Measurements from ENCODE around the gene IL2.

The IL2 gene

DNA sequence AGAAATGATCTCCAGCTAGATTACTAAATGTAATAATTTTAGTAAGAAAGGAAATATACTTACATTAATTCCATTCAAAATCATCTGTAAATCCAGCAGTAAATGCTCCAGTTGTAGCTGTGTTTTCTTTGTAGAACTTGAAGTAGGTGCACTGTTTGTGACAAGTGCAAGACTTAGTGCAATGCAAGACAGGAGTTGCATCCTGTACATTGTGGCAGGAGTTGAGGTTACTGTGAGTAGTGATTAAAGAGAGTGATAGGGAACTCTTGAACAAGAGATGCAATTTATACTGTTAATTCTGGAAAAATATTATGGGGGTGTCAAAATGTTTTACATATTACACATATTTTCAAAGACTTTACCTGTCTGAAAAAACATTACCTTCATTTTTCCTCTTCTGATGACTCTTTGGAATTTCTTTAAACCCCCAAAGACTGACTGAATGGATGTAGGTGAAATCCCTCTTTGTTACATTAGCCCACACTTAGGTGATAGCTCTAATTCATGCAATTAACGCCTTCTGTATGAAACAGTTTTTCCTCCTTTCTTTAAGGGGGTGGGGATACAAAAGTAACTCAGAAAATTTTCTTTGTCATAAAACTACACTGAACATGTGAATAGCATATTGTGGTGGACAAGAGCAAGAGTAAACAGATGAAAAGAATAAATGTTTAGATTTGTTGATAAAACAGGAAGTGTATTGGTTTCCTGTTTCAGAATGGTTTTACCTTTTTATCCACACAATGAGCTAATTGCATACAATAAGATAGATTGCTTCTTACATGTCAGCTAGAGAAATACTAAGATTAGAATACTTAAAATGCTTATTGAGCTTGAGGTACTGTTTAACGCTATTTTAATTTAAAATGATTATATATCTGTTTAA lies at the start of gene IL2:
Gene IL2 (minus strand): TSS at position 495 of the 886 bp plus-strand sequence. CDS start 285 bp downstream, at position 210.
- DNase-seq (ENCODE audit: low read depth, low spot score), result no peak

DNA sequence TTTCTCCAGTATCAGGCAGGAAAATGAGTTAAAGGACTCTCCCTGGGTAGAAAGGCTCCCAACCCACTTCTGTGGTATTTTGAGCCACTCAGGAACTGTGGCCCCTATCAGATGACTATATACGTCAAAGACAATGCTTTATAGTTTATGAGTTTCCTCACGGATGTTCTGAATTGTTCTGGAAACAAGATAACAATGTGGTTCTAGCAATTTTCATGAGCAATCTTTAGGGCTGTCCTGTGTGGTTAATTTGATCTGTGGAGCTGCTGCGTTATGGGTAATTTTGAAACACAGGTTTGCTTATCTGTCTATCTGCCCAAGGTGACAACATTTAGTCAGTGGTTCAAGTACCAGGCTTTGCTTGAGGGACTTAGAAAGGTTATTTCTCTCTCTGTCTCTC lies 46.7 kb upstream of the IL2 start:
- DNase-seq (ENCODE audit: low read depth, low spot score), result no peak

DNA sequence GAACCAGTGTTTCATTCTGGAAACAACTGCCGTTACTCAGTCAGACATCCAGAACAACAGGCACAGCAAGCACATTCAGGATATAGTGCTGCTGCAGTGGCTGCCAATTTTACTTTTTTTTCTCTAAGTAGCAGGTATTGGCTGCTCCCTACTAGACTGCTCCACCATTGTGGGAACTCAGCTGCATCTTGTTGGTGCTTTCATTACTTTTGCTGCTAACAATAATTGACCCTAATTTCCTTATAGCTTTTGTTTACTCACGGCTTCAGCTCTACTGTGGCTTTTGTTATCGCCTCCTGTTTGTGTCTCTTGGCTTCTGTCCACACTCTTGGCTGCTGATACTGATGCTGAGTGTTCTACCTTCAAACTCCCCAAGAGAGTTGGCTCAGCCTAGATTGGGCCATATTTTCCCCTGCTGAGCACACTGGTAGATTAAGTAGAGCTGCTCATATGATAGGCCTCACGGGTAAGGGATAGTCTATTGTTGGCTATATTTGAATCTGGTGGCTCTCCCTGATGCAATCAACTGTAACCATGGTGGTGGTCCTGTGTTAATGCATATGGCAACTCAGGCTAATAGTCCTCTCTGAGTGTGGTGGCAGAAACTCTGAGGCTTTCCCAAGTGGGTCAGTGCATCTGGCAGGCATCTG lies 44.5 kb upstream of the IL2 start:
- no peak for DNase-seq (ENCODE audit: low read depth, low spot score)

DNA sequence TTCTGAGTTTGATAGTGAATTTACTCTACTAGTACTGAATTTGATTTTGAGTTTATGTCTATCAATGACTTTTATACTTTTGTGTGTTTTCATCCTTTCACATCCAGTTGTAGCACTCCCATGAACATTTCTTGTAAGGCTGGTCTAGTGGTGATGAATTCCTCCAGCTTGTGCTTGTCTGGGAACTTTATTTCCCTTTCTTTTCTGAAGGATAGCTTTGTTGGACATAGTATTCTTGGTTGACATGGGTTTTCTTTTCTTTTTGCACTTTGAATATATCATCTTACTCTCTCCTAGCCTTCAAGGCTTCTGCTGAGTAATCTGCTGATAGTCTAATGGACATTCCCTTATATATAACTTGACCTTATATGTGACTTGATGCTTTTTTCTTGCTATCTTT lies 32.5 kb upstream of the IL2 start:
- DNase-seq (ENCODE audit: low read depth, low spot score), result no peak

DNA sequence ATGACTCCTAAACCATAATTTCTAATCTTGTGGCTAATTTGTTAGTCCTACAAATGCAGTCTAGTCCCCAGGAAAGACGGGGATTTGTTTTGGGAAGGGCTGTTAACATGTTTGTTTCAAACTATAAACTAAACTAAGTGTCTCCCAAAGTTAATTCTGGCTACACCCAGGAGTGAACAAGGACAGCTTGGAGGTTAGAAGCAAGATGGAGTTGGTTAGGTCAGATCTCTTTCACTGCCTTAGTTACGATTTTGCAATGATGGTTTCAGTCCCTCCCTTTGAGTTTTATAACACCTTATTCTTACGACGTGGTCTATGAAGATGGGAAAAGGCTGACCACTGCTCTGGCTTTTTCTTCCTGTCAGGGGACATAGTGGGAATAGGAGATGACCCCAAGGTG lies 27.0 kb upstream of the IL2 start:
- DNase-seq (ENCODE audit: low read depth, low spot score), result no peak

DNA sequence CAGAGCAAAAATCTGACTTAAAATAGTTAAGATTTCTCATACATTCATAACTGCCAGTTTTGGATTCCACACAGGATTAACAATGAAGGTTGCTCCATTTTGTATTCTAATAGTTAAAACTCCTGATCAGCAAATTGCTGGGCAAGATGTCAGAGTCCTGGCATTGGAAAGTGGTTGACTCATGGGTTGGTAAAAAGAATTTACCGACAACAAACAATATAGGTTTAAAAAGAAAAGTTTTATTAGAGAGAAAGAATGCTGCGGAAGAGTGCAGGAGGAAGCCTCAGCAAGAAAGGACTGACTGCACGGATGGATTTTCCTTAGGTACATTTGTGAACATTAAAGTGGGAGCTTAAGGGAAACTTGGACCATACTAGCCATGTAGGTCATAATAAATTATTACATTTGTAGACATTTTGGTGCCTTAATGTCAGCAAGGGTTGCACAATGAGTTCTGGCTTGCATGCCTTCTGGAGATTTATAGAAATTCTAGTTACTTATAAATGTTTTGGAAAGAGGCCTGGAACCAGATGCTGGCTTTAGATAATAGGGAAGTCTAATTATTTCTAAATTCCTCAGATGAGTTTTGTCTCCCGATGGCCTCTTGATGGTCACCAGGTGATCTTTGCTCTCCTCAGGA lies 25.4 kb upstream of the IL2 start:
- DNase-seq (ENCODE audit: low read depth, low spot score), result no peak

DNA sequence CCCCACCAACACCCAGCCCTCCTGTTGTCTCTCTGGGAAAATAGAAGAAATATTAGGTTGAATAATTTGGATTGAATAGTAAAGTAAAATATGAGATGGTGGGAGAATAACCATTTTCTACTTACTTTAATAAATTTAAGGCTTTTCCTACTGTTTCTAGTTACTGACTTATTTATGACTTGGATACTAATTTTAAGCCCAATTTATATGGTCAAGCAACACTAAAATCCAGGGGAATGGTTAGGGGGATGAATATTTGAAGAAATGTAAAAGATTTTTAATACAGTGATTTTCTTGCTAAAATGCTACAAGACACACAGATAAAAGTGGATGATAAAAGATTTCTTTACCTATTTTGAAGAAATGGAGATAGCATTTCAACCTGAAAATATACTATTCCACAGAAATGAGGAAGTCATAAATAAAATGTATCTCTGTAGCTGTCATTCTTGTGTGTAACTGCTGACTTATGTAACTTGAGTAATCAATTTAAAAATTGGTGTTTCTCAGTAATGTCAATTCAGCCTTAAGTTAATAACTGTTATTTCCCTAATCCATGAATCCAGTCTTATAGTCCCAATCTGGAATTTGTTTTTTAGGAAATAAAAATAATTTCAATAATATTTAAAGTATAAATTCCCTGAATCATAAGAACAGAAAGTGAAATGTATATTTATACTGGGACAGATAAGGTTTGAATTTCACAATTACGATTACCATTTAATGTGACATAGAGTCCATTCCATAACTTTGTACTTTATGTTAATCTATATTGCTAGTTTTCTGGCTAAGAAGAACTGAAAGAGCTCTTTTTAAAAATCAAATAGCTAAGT lies 24.3 kb upstream of the IL2 start:
- DNase-seq (ENCODE audit: low read depth, low spot score), result no peak

DNA sequence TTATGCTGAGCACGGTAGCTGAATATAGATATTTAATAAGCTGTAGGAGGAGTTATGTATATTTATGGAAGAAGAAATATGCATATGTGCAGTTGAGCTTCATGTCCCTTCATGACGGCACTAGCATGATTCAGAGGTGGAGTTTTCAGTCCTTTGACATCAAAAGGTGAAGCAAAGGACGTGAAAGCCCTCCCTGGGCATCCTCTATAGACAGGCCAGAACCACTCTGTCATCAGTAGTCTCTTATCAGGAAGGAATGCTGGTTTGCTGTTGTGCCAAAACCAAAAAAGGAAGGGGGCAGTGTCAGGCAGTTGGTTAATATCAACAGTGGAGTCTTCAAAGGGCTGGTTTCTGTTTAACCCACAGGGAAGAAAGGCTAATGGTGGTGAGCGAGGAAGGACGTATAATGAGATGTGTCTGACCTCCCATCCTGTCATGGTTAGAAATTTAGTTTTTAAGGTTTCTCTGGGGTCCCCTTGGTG lies 23.5 kb upstream of the IL2 start:
- no peak for DNase-seq (ENCODE audit: low read depth, low spot score)

DNA sequence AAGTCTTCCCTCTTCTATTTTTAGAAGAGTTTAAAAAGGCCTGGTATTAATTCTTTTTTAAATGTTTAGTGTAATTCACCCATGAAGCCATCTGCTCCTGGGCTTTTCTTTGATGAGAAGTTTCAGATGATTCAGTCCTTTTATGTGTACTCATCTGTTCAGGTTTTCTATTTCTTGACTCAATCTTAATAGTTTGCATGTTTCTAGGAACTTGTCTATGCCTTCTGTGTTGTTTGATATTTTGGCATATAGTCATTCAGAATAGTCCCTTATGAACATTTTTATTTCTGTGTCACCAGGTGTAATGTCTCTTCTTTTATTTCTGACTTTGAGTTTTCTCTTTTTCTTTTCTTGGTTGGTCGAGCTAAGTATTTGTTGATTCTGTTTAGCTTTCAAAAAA lies 20.2 kb upstream of the IL2 start:
- DNase-seq (ENCODE audit: low read depth, low spot score), result no peak

DNA sequence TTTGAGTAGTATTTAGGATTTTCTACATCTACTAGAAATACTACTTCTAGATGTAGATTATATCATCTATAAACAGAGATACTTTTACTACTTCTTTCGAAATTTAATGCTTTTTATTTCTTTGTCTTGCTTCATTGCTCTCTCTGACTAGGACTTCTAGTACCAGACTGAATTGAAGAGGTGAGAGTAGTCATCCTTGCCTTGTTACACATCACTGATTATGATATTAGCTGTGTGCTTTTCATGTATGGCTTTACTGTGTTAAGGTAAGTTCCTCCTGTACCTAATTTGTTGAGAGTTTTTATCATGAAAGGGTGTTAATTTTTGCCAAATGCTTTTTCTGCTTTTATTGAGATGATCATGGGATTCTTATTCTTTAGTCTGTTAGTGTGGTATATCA lies 19.6 kb upstream of the IL2 start:
- no peak for DNase-seq (ENCODE audit: low read depth, low spot score)

DNA sequence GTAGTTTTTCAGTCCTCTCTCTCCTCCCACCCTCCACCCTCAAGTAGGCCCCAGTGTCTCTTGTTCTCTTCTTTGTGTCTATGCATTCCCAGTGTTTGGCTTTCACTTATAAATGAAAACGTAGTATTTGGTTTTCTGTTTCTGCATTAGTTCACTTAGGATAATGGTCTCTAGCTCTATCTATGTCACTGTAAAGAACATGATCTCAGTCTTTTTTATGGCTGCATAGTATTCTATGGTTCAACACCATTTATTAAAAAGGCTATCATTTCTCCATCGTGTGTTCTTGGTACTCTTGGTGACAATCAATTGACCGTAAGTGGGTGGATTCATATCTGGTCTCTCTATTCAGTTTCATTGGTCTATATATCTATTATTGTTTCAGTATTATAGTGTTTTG lies 18.7 kb upstream of the IL2 start:
- DNase-seq (ENCODE audit: low read depth, low spot score), result no peak

DNA sequence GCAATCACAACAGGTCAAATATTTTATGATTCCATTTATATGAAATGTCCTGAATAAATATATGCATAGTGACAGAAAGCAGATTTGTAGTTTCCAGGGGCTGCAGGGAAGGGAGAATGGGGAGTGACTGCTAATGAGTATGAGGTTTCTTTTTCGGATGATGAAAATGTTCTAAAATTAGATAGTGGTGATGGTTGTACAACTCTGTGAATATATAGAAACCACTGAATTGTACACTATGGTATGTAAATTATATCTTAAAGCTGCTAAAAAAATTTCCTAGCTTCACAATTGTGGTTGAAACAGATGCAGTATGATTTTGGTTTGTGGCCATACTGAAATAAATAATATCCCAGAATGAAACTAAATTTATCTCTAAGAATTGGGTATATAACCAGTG lies 12.9 kb upstream of the IL2 start:
- DNase-seq (ENCODE audit: low read depth, low spot score), result no peak

DNA sequence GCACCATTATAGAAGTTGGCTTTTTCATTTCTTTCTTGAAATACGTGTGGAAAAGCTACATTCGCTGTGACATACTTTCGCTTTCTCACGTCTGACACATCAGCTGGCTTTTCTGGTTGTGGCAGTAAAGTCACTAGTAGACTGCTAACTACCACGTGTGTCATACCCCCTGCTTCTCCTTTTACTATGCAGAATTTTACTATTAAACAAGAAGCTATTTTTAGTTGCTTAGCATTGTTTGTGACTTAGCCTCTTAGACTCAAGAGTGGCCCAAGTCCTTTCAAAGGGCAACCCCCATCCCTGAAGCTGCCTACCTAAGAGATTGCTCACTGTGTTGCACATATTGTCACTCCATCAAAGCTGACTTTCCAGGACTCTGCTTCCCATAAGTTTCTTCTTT lies 2.1 kb upstream of the IL2 start:
- DNase-seq (ENCODE audit: low read depth, low spot score), result no peak

DNA sequence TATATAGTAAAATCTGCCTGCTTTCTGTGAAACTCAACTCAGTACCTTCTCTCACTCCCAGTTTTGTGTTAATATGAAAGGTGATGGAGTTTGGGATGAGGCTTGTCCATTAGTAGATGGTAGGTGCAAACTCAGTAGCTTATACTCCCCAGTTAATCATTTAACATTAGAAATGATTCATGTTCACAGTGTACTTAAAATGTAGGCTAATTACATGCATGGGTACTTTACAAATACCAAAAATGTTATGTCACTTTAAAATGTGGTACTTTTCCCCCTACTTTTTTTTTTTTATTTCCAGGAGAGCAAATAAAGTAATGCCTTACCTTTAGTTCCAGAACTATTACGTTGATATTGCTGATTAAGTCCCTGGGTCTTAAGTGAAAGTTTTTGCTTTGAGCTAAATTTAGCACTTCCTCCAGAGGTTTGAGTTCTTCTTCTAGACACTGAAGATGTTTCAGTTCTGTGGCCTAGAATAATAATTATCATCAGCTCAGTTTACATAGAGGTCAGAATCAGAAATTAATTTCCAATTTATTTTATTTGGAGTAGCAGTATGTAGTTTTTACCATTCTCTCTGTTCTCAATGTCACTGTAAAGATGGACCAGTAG lies 3.0 kb downstream of the IL2 start:
- DNase-seq (ENCODE audit: low read depth, low spot score), result no peak

DNA sequence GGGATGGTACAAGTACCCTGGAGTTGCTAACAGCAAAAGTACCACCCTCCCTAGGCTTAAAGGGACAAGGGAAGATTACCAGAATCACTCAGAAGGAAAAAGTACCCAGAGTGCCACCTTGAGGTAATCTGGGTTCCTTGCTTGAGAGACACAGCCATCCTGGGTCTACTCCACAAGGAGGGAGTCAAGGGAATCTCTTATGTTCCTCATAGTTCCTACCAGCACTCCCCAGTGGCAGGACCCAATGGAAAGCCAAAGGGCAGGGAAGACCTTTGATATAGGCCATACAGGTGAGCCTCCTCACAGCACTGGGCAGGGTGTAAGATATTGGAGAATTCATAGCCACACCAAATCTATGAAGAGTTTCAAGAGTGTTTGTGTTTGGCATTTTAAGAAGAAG lies 5.7 kb downstream of the IL2 start:
- DNase-seq (ENCODE audit: low read depth, low spot score), result no peak

DNA sequence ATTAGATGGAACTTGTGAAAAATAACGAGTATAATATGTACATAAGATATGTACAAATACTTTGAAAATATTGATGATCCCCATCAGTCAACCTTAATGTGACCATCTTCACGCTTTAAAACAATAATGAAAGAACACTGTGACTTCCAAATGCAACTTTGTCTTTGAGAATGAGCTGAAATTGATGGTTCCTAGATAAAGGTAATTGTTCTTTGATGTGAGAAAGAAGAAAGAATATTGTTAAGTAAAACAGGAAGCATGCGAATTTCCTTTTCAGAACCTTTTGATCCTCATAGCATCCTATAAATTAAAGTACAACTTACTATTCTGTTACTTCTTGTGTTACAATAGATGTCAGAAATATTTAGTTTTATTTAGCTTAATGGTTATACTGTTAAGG lies 22.2 kb downstream of the IL2 start:
- DNase-seq (ENCODE audit: low read depth, low spot score), result no peak

DNA sequence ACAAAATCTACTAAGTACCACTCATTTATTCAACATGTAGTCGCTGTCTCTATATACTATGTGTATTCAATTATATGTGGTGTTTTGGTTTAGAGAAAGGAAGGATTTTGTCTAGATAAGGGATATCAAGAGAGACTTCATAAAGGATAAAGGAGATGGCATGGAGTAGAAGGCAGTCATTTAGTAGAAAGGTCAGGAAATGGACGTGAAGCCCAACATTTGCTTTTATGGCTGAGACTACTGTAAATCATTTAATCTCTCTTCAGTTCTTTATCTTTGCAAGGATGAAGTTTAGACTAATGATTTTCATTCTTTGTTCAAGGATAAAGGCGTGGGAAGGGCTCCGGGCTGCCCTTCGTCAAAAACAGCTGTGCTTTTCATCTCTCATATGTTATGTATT lies 25.2 kb downstream of the IL2 start:
- DNase-seq (ENCODE audit: low read depth, low spot score), result no peak

DNA sequence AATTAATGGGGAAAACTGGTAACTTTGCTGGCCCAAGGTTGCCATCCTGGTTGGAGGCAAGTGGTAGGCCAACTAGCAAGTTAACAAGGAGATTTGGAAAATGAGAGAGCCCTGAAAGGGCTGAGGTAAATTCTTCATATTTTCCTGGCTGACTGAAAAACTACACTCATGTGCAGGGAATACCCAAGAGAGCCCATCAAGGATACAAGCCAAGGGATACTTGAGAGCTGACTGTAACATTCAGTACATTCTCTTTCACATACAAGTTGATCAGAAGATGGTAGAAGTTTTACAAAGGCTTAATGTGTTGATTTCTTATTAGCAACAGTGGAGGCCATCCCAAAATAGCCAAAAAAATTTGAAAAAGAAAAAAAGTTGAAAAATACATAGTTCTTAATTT lies 33.3 kb downstream of the IL2 start:
- no peak for DNase-seq (ENCODE audit: low read depth, low spot score)

DNA sequence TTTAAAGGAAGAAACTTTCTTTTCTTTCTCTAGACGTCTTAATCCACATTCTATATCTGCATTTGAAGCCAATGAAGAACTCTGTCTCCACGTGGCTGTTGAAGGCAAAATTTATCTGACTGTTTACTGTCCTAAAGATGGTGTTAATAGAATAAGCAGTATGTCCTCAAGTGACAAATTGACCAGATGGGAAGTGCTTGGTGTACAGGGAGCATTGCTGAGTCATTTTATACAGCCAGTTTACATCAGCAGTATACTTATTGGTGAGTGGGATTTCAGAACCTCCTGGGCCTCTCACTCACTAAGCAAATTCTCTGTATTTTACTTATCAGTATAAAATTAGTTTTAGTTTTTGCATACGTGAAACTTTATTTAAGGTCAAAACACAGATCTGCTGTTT lies 44.0 kb downstream of the IL2 start:
- no peak for DNase-seq (ENCODE audit: low read depth, low spot score)

DNA sequence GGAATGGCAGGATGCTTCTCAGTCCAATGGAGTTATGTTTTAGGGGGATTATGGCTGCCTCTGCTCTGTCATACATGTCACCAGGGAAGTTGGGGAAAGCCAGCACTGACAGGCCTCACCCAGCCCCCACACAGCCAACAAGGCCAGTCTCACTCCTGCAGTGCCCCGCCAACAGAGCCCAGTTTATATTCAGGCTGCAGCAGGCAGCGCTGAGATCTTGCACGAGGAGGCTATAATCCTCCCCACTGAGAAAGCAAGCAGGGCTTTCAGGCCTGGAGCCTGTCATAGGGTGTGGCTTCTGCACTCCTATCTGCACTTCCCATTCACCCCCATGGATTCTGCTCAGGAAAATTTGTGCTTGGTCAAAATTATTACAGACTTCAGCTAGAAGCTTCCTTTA lies 52.7 kb downstream of the IL2 start:
- DNase-seq (ENCODE audit: low read depth, low spot score), result no peak

All from activated CD4-positive, CD25-positive, alpha-beta regulatory T cell treated with anti-CD3 and anti-CD28 coated beads, Interleukin-2, amount 50 U/mL, for 16 hours (primary cell).